Measurements from ENCODE around the gene TYROBP. TPM values are rescaled to one million over a fixed set of nuclear protein-coding genes. Genes with fewer than 3 reads are reported as not detected.
A peak's percentile ranks its signal among the peaks of the same experiment; 100 is the strongest.

Gene TYROBP
- total RNA-seq, 1 experiment from 2014 or later = not detected

- peaks cover 14% of the 10 kb centered on the region for H3K23me2 ChIP-seq (ENCODE audit: insufficient read length, low read depth, low read length, poor library complexity, severe bottlenecking)
- H2AFZ ChIP-seq (ENCODE audit: low read length) = no peak overlapping the region
- H3K4me3 Mint-ChIP-seq = peak overlapping the region in 1 of 2 experiments; percentile 16; a peak in 1 of 5 replicates
- H3K9me3 ChIP-seq (ENCODE audit: control insufficient read depth, low read depth, low read length) = no peaks in the 10 kb centered on the region
- no peak overlapping the region for H3K18ac ChIP-seq (ENCODE audit: insufficient read length, low read depth, low read length)
- H3K27ac ChIP-seq (ENCODE audit: insufficient read length, low read depth, low read length) = no peak overlapping the region
- H2AK5ac ChIP-seq (ENCODE audit: insufficient read length, low read length) = no peak overlapping the region
- no peaks in the 10 kb centered on the region for H3K79me2 ChIP-seq (ENCODE audit: insufficient read depth, low read length)
- no peak for DNase-seq
- TF ChIP-seq, protein P1, sequence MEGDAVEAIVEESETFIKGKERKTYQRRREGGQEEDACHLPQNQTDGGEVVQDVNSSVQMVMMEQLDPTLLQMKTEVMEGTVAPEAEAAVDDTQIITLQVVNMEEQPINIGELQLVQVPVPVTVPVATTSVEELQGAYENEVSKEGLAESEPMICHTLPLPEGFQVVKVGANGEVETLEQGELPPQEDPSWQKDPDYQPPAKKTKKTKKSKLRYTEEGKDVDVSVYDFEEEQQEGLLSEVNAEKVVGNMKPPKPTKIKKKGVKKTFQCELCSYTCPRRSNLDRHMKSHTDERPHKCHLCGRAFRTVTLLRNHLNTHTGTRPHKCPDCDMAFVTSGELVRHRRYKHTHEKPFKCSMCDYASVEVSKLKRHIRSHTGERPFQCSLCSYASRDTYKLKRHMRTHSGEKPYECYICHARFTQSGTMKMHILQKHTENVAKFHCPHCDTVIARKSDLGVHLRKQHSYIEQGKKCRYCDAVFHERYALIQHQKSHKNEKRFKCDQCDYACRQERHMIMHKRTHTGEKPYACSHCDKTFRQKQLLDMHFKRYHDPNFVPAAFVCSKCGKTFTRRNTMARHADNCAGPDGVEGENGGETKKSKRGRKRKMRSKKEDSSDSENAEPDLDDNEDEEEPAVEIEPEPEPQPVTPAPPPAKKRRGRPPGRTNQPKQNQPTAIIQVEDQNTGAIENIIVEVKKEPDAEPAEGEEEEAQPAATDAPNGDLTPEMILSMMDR (conservative IDR thresholded peaks at IDR 0.05) = no peak
- H3K14ac ChIP-seq (ENCODE audit: insufficient read depth, low read length) = no peak overlapping the region
- no peak overlapping the region for H2BK15ac ChIP-seq (ENCODE audit: low read depth, low read length)
- H3K79me1 ChIP-seq (ENCODE audit: insufficient read depth, low read depth, low read length, poor library complexity, severe bottlenecking) = no peaks in the 10 kb centered on the region
- no peaks in the 10 kb centered on the region for H4K20me1 ChIP-seq (ENCODE audit: control insufficient read depth, insufficient read depth, insufficient read length)
- no peak overlapping the region for H3K27ac Mint-ChIP-seq
- WGBS (ENCODE audit: extremely low coverage, insufficient read length, low lambda C conversion rate) = no CpG with 5 or more reads among the region's 5 CpGs
- H4K8ac ChIP-seq (replicated peaks; ENCODE audit: insufficient read length, low read depth, low read length) = no peak overlapping the region
- H3T11ph ChIP-seq (ENCODE audit: low read length) = no peak overlapping the region
- H3K27me3 Mint-ChIP-seq (ENCODE audit: low read depth) = peaks cover 14% of the 10 kb centered on the region
- H3K4me1 ChIP-seq (ENCODE audit: insufficient read depth, low read length) = peaks cover 8% of the 10 kb centered on the region; the same call in 1 of the 2 replicates
- H3K56ac ChIP-seq (ENCODE audit: insufficient read length, low read depth, low read length) = no peak overlapping the region
- H2BK120ac ChIP-seq (ENCODE audit: low read depth, low read length, poor library complexity, severe bottlenecking) = no peak overlapping the region
- peaks cover 5% of the 10 kb centered on the region; the same call in 1 of the 2 replicates for H3K27me3 ChIP-seq (ENCODE audit: insufficient read depth, low read length)
- no peak overlapping the region for H3K4me2 ChIP-seq (ENCODE audit: insufficient read depth, insufficient read length, low read length)
- H3K36me3 Mint-ChIP-seq (ENCODE audit: insufficient read depth in 1 of 3, low read depth in 3 of 3) = peaks cover 2 to 10% (median 5%) of the 10 kb centered on the region in 3 experiments; a peak in 6 of 7 replicates
- no peak overlapping the region for H2BK5ac ChIP-seq (ENCODE audit: insufficient read length, low read length)
- H3K4me1 Mint-ChIP-seq = peaks cover 14 to 35% of the 10 kb centered on the region in 2 experiments
- H4K91ac ChIP-seq (ENCODE audit: insufficient read length, low read depth, low read length) = no peak overlapping the region
- H3K9ac ChIP-seq (ENCODE audit: extremely low read depth, insufficient read length, low read length) = no peak overlapping the region
- no peak overlapping the region for H3K4ac ChIP-seq (ENCODE audit: low read depth, low read length)
- no peak overlapping the region for H4K5ac ChIP-seq (ENCODE audit: insufficient read length, low read depth, low read length)
- no peaks in the 10 kb centered on the region; a peak in 2 of 5 replicates for H3K9me3 Mint-ChIP-seq
- no peak overlapping the region for H2BK20ac ChIP-seq (ENCODE audit: low read depth, low read length, poor library complexity, severe bottlenecking)
- H2BK12ac ChIP-seq (ENCODE audit: insufficient read length, low read depth, low read length) = no peak overlapping the region
- no peak overlapping the region for H3K23ac ChIP-seq (ENCODE audit: insufficient read length, low read depth, low read length)
Measured at GRCh38 chr19:35872180-35872579, 35.9 kb downstream of the TYROBP start.
